HEK293 (cell line): ENCODE measurements around the gene PPM1K.
"Not testable (repeated sequence)": the region's sequence is repeated elsewhere in the genome, so short reads cannot be mapped to it uniquely, and the experiment has no call there.

ENCODE experiments used
- CTCF ChIA-PET: fragments of 350-600 bp; formaldehyde crosslinking; extraction: SDS; loops from one replicate; lab custom pipeline; 2021; ENCODE audit warnings: antibody characterized with exemption; lab: Yijun Ruan, JAX
- POLR2A ChIA-PET: fragments of 300-600 bp; formaldehyde crosslinking; extraction: SDS; loops from one replicate; lab custom pipeline; 2020; ENCODE audit warnings: antibody characterized with exemption, inconsistent platforms; lab: Yijun Ruan, JAX
- H3K27ac ChIP-seq: fragments of 200-500 bp; sonication (Bioruptor generic); 2 replicates; pipeline ENCODE4 v1.5.1; 2014; ENCODE audit warnings: low read depth, low read length, control low read depth, inconsistent platforms; ENCODE audit errors: extremely low read depth
- H3K36me3 ChIP-seq, 2 experiments: fragments of 200-500 bp in 1 of 2; sonication (Bioruptor generic) in 1 of 2; 1 replicate in 1 of 2; 2 replicates in 1 of 2; pipeline ENCODE4 v1.5.1; 2014 to 2017; ENCODE audit warnings: inconsistent platforms in 2 of 2, low read length in 2 of 2; ENCODE audit not compliant: control insufficient read depth in 2 of 2, insufficient read depth in 1 of 2
- H3K4me1 ChIP-seq: fragments of 200-500 bp; sonication (Bioruptor generic); 2 replicates; pipeline ENCODE4 v1.5.1; 2014; ENCODE audit warnings: mild to moderate bottlenecking, low read length, inconsistent platforms; ENCODE audit not compliant: control insufficient read depth, insufficient read depth
- H3K4me3 ChIP-seq: 2 replicates; pipeline ENCODE4 v1.5.1; 2011; ENCODE audit warnings: low read depth, mild to moderate bottlenecking, control low read depth, low read length, moderate library complexity
- H3K9me3 ChIP-seq: fragments of 200-500 bp; sonication (Bioruptor generic); 2 replicates; pipeline ENCODE4 v1.5.1; 2014; ENCODE audit warnings: low read depth, low read length, inconsistent platforms; ENCODE audit not compliant: control insufficient read depth, insufficient read depth
- KLF1 ChIP-seq: fragments of 450-650 bp; formaldehyde crosslinking; IDR thresholded peaks from 2 replicates; pipeline ENCODE4 v1.5.1; 2016; ENCODE audit warnings: missing biosample characterization, missing genetic modification characterization
- KLF16 ChIP-seq: fragments of 450-650 bp; formaldehyde crosslinking; IDR thresholded peaks from 2 replicates; pipeline ENCODE4 v1.5.1; 2017; ENCODE audit warnings: missing biosample characterization, missing genetic modification characterization
- SCRT2 ChIP-seq: fragments of 450-650 bp; formaldehyde crosslinking; IDR thresholded peaks from 2 replicates; pipeline ENCODE4 v1.5.1; 2016; ENCODE audit warnings: missing biosample characterization, missing genetic modification characterization
- SP7 ChIP-seq: fragments of 450-650 bp; formaldehyde crosslinking; IDR thresholded peaks from 2 replicates; pipeline ENCODE4 v1.5.1; 2016; ENCODE audit warnings: missing biosample characterization, missing genetic modification characterization
- YY2 ChIP-seq: fragments of 450-650 bp; formaldehyde crosslinking; IDR thresholded peaks from 2 replicates; pipeline ENCODE4 v1.5.1; 2016; ENCODE audit warnings: missing biosample characterization, missing genetic modification characterization
- ZFP69B ChIP-seq: fragments of 450-650 bp; formaldehyde crosslinking; IDR thresholded peaks from 2 replicates; pipeline ENCODE4 v1.5.1; 2016; ENCODE audit warnings: missing biosample characterization, missing genetic modification characterization
- ZNF157 ChIP-seq: fragments of 450-650 bp; formaldehyde crosslinking; IDR thresholded peaks from 2 replicates; pipeline ENCODE4 v1.5.1; 2016; ENCODE audit warnings: missing biosample characterization, missing genetic modification characterization
- ZNF16 ChIP-seq: fragments of 450-650 bp; formaldehyde crosslinking; IDR thresholded peaks from 2 replicates; pipeline ENCODE4 v1.5.1; 2016; ENCODE audit warnings: low read depth, missing biosample characterization, missing genetic modification characterization
- ZNF211 ChIP-seq: fragments of 450-650 bp; formaldehyde crosslinking; IDR thresholded peaks from 2 replicates; pipeline ENCODE4 v1.5.1; 2016; ENCODE audit warnings: low read depth, missing biosample characterization, missing genetic modification characterization
- ZNF221 ChIP-seq: fragments of 450-650 bp; formaldehyde crosslinking; IDR thresholded peaks from 2 replicates; pipeline ENCODE4 v1.5.1; 2017; ENCODE audit warnings: missing biosample characterization, missing genetic modification characterization, borderline replicate concordance
- ZNF248 ChIP-seq: fragments of 450-650 bp; formaldehyde crosslinking; IDR thresholded peaks from 2 replicates; pipeline ENCODE4 v1.5.1; 2017; ENCODE audit warnings: missing biosample characterization, missing genetic modification characterization
- ZNF292 ChIP-seq: fragments of 450-650 bp; formaldehyde crosslinking; IDR thresholded peaks from 2 replicates; pipeline ENCODE4 v1.5.1; 2016; ENCODE audit warnings: low read depth, missing biosample characterization, missing genetic modification characterization, borderline replicate concordance
- ZNF335 ChIP-seq: fragments of 450-650 bp; formaldehyde crosslinking; conservative IDR thresholded peaks from 2 replicates; pipeline ENCODE4 v1.5.1; 2016; ENCODE audit warnings: missing biosample characterization, missing genetic modification characterization
- ZNF350 ChIP-seq: fragments of 450-650 bp; formaldehyde crosslinking; IDR thresholded peaks from 2 replicates; pipeline ENCODE4 v1.5.0; 2017; ENCODE audit warnings: missing biosample characterization, mild to moderate bottlenecking, missing genetic modification characterization
- ZNF37A ChIP-seq: fragments of 450-650 bp; IDR thresholded peaks from 2 replicates; pipeline ENCODE4 v1.5.1; 2018; ENCODE audit warnings: missing biosample characterization, missing genetic modification characterization
- ZNF404 ChIP-seq: fragments of 450-650 bp; formaldehyde crosslinking; IDR thresholded peaks from 2 replicates; pipeline ENCODE4 v1.5.1; 2017; ENCODE audit warnings: missing biosample characterization, missing genetic modification characterization
- ZNF473 ChIP-seq: fragments of 450-650 bp; formaldehyde crosslinking; IDR thresholded peaks from 2 replicates; pipeline ENCODE4 v1.5.1; 2017; ENCODE audit warnings: missing biosample characterization, missing genetic modification characterization
- ZNF560 ChIP-seq: fragments of 450-650 bp; formaldehyde crosslinking; IDR thresholded peaks from 2 replicates; pipeline ENCODE4 v1.5.1; 2017; ENCODE audit warnings: missing biosample characterization, missing genetic modification characterization, borderline replicate concordance
- ZXDB ChIP-seq: fragments of 450-650 bp; formaldehyde crosslinking; IDR thresholded peaks from 2 replicates; pipeline ENCODE4 v1.5.1; 2016; ENCODE audit warnings: missing biosample characterization, missing genetic modification characterization
- TF ChIP-seq, protein P1 (sequence below): fragments of 450-650 bp; formaldehyde crosslinking; IDR thresholded peaks from 2 replicates; pipeline ENCODE4 v1.5.1; 2016; ENCODE audit warnings: missing biosample characterization, missing genetic modification characterization
- TF ChIP-seq, protein P2 (sequence below): fragments of 450-650 bp; formaldehyde crosslinking; IDR thresholded peaks from 2 replicates; pipeline ENCODE4 v1.5.1; 2017; ENCODE audit warnings: missing biosample characterization, missing genetic modification characterization
- TF ChIP-seq, protein P3 (sequence below): fragments of 450-650 bp; formaldehyde crosslinking; IDR thresholded peaks from 2 replicates; pipeline ENCODE4 v1.5.1; 2016; ENCODE audit warnings: missing biosample characterization, missing genetic modification characterization
- TF ChIP-seq, protein P4 (sequence below): fragments of 450-650 bp; formaldehyde crosslinking; IDR thresholded peaks from 2 replicates; pipeline ENCODE4 v1.5.1; 2016; ENCODE audit warnings: missing biosample characterization, missing genetic modification characterization
- TF ChIP-seq, protein P5 (sequence below): fragments of 450-650 bp; formaldehyde crosslinking; IDR thresholded peaks from 2 replicates; pipeline ENCODE4 v1.5.1; 2016; ENCODE audit warnings: missing biosample characterization, missing genetic modification characterization

PPM1K gene

DNA sequence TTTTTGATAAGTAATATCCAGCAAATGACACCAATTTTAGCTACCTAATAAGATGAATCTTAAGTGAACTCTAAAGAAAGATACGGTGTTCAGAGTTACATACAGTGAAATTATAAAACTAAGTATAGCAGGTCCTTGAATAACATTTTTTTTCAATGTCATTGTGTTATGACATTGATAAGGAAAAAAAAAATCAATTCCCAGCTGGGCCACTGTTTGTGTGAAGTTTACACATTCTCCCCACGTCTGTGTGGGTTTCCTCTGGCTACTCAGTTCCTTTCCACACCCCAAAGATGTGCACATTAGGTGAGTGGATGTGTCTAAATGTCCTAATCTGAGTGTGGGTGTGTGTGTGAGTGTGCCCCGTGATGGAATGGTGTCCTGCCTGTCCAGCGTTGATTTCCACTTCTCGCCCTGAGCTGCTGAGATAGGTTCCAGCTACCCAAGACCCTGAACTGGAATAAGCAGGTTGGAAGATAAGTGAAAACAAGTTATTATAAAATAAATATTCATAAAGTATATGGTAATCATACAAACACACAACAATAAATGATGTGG, 31.2 kb upstream of the PPM1K start:
- POLR2A ChIA-PET, result no interaction called here
- no peaks in the 10 kb centered on the region for H3K9me3 ChIP-seq
- no peak overlapping the region for H3K27ac ChIP-seq
- CTCF ChIA-PET, result interaction anchor here (0.6 kb wide), 1 partner anchor 430 kb away, joined by 3 read pairs; no protein-coding TSS in a partner anchor
- no peaks in the 10 kb centered on the region for H3K36me3 ChIP-seq
- no peak overlapping the region for H3K4me3 ChIP-seq
- TF ChIP-seq ZNF404 (tag by site-specific recombination) (no peak), ZNF248 (tag by site-specific recombination) (no peak), ZNF16 (no peak), SCRT2 (no peak), ZNF350 (tag by site-specific recombination) (no peak), ZNF157 (tag by site-specific recombination) (no peak), ZNF473 (tag by site-specific recombination) (no peak), ZNF560 (tag by site-specific recombination) (no peak), ZNF211 (no peak), ZNF292 (tag by site-specific recombination) (no peak), ZNF221 (tag by site-specific recombination) (no peak), ZXDB (no peak), YY2 (no peak), KLF16 (no peak), SP7 (tag by site-specific recombination) (no peak)
- 0 out of 2 replicates have a peak, but pooled peaks cover under 1% of the 10 kb centered on the region for H3K4me1 ChIP-seq

DNA sequence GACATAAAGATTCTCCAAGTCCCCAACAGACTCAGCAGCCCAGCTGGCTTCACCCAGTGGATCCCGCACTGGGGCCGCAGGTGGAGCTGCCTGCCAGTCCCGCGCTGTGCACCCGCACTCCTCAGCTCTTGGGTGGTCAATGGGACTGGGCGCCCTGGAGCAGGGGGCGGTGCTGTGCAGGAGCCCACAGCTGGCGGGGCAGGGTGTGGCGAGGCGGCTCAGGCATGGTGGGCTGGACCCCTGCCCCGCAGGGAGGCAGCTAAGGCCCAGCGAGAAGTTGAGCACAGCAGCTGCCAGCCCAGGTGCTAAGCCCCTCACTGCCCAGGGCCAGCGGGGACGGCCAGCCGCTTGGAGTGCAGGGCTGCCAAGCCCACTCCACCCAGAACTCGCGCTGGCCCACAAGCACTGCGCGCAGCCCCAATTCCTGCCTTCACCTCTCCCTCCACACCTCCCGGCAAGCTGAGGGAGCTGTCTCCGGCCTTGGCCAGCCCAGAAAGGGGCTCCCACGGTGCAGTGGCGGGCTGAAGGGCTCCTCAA, 28.8 kb upstream of the PPM1K start:
- CTCF ChIA-PET, result not testable (repeated sequence)

DNA sequence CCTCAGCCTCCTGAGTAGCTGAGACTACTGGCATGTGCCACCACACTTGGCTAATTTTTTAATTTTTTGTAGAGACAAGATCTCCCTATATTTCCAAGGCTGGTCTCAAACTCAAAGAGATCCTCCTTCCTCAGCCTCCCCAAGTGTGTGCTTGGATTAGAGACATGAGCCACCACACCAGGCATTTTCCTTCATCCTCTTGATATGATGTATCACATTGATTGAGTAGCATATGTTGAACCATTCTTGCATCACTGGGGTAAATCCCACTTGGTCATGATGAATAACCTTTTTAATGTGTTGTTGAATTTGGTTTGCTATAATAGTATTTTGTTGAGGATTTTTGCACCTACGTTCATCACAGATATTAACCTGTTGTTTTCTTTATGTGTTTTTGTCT, 24.2 kb upstream of the PPM1K start:
- TF ChIP-seq ZFP69B (tag by site-specific recombination) (no peak), ZNF37A (no peak), ZNF335 (tag by site-specific recombination) (no peak), KLF1 (no peak), ZNF221 (tag by site-specific recombination) (no peak)
- TF ChIP-seq, protein P1, sequence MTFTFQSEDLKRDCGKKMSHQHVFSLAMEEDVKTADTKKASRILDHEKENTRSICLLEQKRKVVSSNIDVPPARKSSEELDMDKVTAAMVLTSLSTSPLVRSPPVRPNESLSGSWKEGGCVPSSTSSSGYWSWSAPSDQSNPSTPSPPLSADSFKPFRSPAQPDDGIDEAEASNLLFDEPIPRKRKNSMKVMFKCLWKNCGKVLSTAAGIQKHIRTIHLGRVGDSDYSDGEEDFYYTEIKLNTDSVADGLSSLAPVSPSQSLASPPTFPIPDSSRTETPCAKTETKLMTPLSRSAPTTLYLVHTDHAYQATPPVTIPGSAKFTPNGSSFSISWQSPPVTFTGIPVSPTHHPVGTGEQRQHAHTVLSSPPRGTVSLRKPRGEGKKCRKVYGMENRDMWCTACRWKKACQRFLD, result no peak
- TF ChIP-seq, protein P2, sequence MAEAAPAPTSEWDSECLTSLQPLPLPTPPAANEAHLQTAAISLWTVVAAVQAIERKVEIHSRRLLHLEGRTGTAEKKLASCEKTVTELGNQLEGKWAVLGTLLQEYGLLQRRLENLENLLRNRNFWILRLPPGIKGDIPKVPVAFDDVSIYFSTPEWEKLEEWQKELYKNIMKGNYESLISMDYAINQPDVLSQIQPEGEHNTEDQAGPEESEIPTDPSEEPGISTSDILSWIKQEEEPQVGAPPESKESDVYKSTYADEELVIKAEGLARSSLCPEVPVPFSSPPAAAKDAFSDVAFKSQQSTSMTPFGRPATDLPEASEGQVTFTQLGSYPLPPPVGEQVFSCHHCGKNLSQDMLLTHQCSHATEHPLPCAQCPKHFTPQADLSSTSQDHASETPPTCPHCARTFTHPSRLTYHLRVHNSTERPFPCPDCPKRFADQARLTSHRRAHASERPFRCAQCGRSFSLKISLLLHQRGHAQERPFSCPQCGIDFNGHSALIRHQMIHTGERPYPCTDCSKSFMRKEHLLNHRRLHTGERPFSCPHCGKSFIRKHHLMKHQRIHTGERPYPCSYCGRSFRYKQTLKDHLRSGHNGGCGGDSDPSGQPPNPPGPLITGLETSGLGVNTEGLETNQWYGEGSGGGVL (tag by site-specific recombination), result no peak
- TF ChIP-seq, protein P3, sequence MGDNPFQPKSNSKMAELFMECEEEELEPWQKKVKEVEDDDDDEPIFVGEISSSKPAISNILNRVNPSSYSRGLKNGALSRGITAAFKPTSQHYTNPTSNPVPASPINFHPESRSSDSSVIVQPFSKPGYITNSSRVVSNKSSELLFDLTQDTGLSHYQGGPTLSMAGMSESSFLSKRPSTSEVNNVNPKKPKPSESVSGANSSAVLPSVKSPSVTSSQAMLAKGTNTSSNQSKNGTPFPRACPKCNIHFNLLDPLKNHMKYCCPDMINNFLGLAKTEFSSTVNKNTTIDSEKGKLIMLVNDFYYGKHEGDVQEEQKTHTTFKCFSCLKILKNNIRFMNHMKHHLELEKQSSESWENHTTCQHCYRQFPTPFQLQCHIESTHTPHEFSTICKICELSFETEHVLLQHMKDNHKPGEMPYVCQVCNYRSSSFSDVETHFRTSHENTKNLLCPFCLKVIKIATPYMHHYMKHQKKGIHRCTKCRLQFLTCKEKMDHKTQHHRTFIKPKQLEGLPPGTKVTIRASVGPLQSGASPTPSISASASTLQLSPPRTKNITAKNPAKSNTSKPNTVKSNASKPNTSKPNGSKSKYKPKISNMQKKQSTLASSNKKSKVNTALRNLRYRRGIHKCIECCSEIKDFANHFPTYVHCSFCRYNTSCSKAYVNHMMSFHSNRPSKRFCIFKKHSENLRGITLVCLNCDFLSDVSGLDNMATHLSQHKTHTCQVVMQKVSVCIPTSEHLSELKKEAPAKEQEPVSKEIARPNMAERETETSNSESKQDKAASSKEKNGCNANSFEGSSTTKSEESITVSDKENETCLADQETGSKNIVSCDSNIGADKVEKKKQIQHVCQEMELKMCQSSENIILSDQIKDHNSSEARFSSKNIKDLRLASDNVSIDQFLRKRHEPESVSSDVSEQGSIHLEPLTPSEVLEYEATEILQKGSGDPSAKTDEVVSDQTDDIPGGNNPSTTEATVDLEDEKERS (tag by site-specific recombination), result no peak
- TF ChIP-seq, protein P4, sequence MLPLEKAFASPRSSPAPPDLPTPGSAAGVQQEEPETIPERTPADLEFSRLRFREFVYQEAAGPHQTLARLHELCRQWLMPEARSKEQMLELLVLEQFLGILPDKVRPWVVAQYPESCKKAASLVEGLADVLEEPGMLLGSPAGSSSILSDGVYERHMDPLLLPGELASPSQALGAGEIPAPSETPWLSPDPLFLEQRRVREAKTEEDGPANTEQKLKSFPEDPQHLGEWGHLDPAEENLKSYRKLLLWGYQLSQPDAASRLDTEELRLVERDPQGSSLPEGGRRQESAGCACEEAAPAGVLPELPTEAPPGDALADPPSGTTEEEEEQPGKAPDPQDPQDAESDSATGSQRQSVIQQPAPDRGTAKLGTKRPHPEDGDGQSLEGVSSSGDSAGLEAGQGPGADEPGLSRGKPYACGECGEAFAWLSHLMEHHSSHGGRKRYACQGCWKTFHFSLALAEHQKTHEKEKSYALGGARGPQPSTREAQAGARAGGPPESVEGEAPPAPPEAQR, result no peak
- TF ChIP-seq, protein P5, sequence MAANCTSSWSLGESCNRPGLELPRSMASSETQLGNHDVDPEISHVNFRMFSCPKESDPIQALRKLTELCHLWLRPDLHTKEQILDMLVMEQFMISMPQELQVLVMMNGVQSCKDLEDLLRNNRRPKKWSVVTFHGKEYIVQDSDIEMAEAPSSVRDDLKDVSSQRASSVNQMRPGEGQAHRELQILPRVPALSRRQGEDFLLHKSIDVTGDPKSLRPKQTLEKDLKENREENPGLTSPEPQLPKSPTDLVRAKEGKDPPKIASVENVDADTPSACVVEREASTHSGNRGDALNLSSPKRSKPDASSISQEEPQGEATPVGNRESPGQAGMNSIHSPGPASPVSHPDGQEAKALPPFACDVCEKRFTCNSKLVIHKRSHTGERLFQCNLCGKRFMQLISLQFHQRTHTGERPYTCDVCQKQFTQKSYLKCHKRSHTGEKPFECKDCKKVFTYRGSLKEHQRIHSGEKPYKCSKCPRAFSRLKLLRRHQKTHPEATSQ (tag by site-specific recombination), result no peak
- Histone ChIP-seq H3K36me3 (no peaks in the 10 kb centered on the region), H3K27ac (no peak overlapping the region), H3K4me1 (no peaks in the 10 kb centered on the region), H3K4me3 (no peak overlapping the region), H3K9me3 (no peaks in the 10 kb centered on the region)
- ChIA-PET CTCF (no interaction called here), POLR2A (no interaction called here)

More for the DNA sequence above, 28.8 kb upstream of the PPM1K start:
- H3K27ac ChIP-seq, POLR2A ChIA-PET, H3K4me1 ChIP-seq, H3K9me3 ChIP-seq, H3K4me3 ChIP-seq, H3K36me3 ChIP-seq: not testable (repeated sequence)
